GM12872 (cell line): ENCODE results near the gene ANKRD33.

Experiments
- CTCF ChIP-seq: IDR thresholded peaks from 3 replicates; pipeline ENCODE4 v1.5.1; 2011; ENCODE audit warnings: low read depth, mild to moderate bottlenecking, low read length, moderate library complexity; ENCODE audit not compliant: insufficient read depth

Gene ANKRD33

GRCh38 chr12:51895378-51896135 is 7.7 kb downstream of the ANKRD33 start:
- no peak for TF ChIP-seq CTCF

DNA sequence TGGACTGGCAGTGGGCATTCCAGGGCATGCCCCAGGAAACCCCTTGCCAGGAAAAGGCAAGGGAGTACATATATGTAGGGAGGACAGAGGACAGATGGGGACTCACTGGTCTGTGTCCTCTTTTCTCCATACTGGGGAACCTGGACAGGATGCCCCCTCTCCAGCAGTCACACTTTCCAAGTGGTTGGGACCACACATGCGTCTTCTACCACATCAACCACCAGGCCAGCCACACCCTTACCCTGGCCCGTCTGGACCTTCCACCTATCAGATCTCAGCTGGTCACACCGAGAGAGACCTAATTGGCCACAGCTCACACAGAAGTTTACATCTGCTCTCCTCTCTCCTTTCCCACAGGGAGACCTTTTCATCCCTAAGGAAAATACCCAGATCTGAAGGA is 8.3 kb downstream of the ANKRD33 start:
- TF ChIP-seq CTCF: no peak

DNA sequence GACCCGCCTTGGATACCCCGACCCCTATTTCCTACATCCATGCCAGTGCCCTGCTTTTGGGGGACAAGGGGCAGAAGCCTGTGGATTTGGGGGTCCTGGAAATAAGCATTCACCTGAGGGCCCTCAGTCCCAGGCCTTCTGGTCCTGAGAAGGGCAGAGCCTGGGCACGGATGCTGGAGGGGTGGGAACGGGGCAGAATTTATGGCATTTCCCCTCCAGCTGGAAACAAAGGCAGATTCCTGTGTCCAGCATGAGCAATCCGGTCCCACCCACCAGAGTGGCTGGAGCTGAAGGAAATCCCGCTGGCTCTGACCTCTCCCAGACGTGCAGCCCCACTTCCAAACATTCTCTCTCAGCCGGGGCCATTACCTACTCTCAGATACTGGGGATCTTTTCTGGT is 9.3 kb downstream of the ANKRD33 start:
- no peak for TF ChIP-seq CTCF

- no peak for TF ChIP-seq CTCF
These were observed 10.6 kb downstream of the ANKRD33 start for GRCh38 chr12:51898506-51898905.

GRCh38 chr12:51898937-51899336 is 11.0 kb downstream of the ANKRD33 start:
- TF ChIP-seq CTCF: no peak

DNA sequence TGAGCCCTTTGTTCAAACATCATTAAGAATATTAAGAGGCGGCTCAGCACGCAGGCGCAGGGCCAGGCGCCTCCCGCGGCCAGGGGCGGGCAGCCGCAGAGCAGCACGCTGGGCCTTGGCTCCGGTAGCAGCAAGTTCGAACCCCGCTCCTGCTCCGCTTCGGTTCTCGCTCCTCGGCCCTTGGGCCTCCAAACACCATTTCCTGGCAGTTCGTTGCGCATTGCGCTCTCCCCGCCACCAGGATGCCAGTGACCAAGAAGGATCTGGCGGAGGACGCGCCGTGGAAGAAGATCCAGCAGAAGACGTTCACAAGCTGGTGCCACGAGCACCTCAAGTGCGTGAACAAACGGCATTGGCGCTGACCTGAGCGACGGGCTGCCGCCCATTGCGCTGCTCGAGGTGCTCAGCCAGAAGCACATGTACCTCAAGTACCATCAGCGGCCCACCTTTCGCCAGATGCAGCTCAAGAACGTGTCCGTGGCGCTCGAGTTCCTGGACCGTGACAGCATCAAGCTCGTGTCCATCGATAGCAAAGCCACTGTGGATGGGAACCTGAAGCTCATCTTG is 12.5 kb downstream of the ANKRD33 start:
- TF ChIP-seq CTCF: no peak

DNA sequence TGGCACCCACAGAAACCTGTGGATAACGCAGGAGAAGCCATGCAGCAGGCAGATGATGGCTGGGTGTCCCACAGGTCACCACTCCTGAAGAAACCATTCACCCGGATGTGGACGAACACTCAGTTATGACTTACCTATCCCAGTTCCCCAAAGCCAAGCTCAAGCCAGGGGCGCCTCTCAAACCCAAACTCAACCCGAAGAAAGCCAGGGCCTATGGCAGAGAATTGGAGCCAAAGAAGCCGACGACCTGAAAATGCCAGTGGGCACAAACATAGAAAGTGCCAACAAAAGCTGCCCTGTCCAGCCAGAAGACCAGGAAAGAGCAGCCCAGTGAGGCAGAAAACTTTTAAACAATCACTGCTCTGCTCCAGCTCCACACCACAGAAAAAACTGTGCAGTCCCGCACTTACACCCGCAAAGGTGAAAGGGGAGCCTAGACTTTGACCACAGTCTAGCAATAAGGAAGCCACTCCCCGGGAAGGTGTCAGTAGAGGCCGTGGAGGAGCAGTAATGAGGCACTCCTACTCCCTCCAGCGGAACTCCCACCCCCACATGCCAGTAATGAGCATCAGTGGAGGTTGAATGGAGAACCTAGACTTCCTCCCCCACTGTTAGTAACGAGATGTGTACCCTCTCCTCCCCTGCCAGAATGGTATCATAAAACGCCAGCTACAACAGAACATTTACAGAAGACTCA is 13.4 kb downstream of the ANKRD33 start:
- no peak for TF ChIP-seq CTCF
